Vagina (tissue), 2 donors: ENCODE data around the gene ZBTB49. TPM values are rescaled to one million over a fixed set of nuclear protein-coding genes. Genes with fewer than 3 reads are reported as not detected.

ENCODE experiments used
- DNase-seq, 2 donors: peaks; one replicate each; pipeline ENCODE4 v3.0.0-alpha.2; 2017; ENCODE audit errors: extremely low spot score in 2 of 2
- H3K27ac ChIP-seq: fragments of 200-600 bp; sonication (generic); one replicate; pipeline ENCODE4 v1.5.1; 2019
- H3K27me3 ChIP-seq: fragments of 200-600 bp; sonication (generic); one replicate; pipeline ENCODE4 v1.5.1; 2019
- H3K36me3 ChIP-seq, 2 donors: fragments of 200-600 bp; sonication (generic); one replicate each; pipeline ENCODE4 v1.5.1; 2017 to 2019
- H3K4me1 ChIP-seq: fragments of 200-600 bp; sonication (generic); one replicate; pipeline ENCODE4 v1.5.1; 2019
- H3K4me3 ChIP-seq, 2 donors: fragments of 200-600 bp; sonication (generic); 1 replicate in 1 of 2; 2 replicates in 1 of 2; pipeline ENCODE4 v1.5.1; 2016 to 2019
- H3K9me3 ChIP-seq: fragments of 200-600 bp; sonication (generic); one replicate; pipeline ENCODE4 v1.5.1; 2019
- CTCF ChIP-seq, 3 experiments: fragments of 450-650 bp in 2 of 3; fragments of 200-600 bp in 1 of 3; sonication (generic) in 1 of 3; IDR thresholded peaks; one replicate each; pipeline ENCODE4 v1.5.1; 2017 to 2019; ENCODE audit warnings: antibody characterized with exemption in 3 of 3, mild to moderate bottlenecking in 2 of 3, moderate library complexity in 2 of 3
- POLR2A ChIP-seq, 2 donors: fragments of 450-650 bp; IDR thresholded peaks; one replicate each; pipeline ENCODE4 v1.6.1; 2017; ENCODE audit warnings: antibody characterized with exemption in 2 of 2, mild to moderate bottlenecking in 2 of 2, moderate library complexity in 2 of 2
- POLR2AphosphoS5 ChIP-seq, 2 donors: sonication (generic); formaldehyde crosslinking; IDR thresholded peaks; one replicate each; pipeline ENCODE4 v1.9.0; 2017; ENCODE audit warnings: antibody characterized with exemption in 2 of 2, mild to moderate bottlenecking in 2 of 2, low read depth in 1 of 2; ENCODE audit not compliant: insufficient read depth in 1 of 2
- intact Hi-C: fragments of 100-400 bp; cut with DNase I; formaldehyde crosslinking; loops from one replicate; pipeline ENCODE4 v1.15.1; 2023
- total RNA-seq: library from RNA; depleted of rRNA; stranded (reverse); fragments of >200 nt; gene quantifications from one replicate; pipeline ENCODE4 v1.2.3, GENCODE V29; 2016

The ZBTB49 gene
- total RNA-seq, 1 donor from 2014 or later = 5.4 TPM

- no peak overlapping the region for H3K27ac ChIP-seq
- H3K4me3 ChIP-seq = no peak overlapping the region
- H3K36me3 ChIP-seq = peaks cover 0 to 30% of the 10 kb centered on the region in 2 donors
- TF ChIP-seq CTCF (IDR thresholded peaks at IDR 0.05) (no peak), POLR2A (IDR thresholded peaks at IDR 0.05) (no peak), POLR2AphosphoS5 (IDR thresholded peaks at IDR 0.05; ENCODE audit: insufficient read depth in 1 of 2, low read depth in 1 of 2) (no peak)
- intact Hi-C loops = no loop called here
- no peaks in the 10 kb centered on the region for H3K4me1 ChIP-seq
- H3K27me3 ChIP-seq = no peaks in the 10 kb centered on the region
- no peak for DNase-seq
- H3K9me3 ChIP-seq = no peaks in the 10 kb centered on the region
These were observed 16.9 kb downstream of the ZBTB49 start for GRCh38 chr4:4306920-4307319.

DNA sequence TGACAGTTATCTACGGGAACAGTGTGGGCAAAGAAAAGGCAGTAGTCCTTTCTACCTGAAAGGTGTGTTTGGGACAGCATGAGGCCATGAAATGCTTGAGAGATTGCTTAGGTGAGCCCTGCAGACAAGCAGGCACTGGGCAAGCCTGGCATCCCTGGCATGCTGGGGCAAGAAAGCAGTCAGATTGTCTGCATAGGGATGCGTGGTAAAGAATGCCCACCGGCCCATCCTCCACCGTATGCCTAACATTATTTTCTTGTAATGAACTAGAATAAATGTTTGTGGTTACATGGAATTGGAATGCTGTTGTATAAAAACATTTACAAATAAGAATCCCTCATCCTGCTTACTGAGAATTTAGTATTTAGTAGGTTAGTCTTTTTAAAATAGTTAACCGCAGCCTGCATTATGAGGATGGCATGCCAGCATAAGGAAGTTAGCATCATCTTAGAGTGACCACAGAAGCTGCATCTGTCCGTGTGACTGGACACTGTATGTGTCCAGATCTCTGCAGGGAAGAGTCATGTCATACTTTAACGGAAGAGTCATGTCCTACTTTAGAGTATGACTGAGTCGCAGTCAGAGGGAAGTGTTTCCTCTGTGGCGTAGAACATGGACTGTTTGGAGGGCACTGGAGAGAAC lies 18.9 kb downstream of the ZBTB49 start:
- intact Hi-C loops = no loop called here
- no peak overlapping the region for H3K27ac ChIP-seq
- TF ChIP-seq CTCF (IDR thresholded peaks at IDR 0.05) = no peak
- TF ChIP-seq POLR2AphosphoS5 (IDR thresholded peaks at IDR 0.05; ENCODE audit: insufficient read depth in 1 of 2, low read depth in 1 of 2) = no peak
- no peak for TF ChIP-seq POLR2A (IDR thresholded peaks at IDR 0.05)
- DNase-seq = no peak
- H3K36me3 ChIP-seq = peaks cover 0 to 25% of the 10 kb centered on the region in 2 donors
- H3K4me3 ChIP-seq = no peak overlapping the region
- H3K4me1 ChIP-seq = no peaks in the 10 kb centered on the region
- H3K27me3 ChIP-seq = no peaks in the 10 kb centered on the region
- H3K9me3 ChIP-seq = no peaks in the 10 kb centered on the region

- TF ChIP-seq POLR2A (IDR thresholded peaks at IDR 0.05) (no peak), POLR2AphosphoS5 (IDR thresholded peaks at IDR 0.05; ENCODE audit: insufficient read depth in 1 of 2, low read depth in 1 of 2) (no peak)
- H3K9me3 ChIP-seq = no peaks in the 10 kb centered on the region
- H3K4me3 ChIP-seq = no peak overlapping the region
- no peaks in the 10 kb centered on the region for H3K4me1 ChIP-seq
- intact Hi-C loops = no loop called here
- peaks cover 0 to 28% of the 10 kb centered on the region in 2 donors for H3K36me3 ChIP-seq
- no peak for DNase-seq
- H3K27ac ChIP-seq = no peak overlapping the region
- no peaks in the 10 kb centered on the region for H3K27me3 ChIP-seq
These were observed 21.1 kb downstream of the ZBTB49 start for GRCh38 chr4:4311193-4311592.

DNA sequence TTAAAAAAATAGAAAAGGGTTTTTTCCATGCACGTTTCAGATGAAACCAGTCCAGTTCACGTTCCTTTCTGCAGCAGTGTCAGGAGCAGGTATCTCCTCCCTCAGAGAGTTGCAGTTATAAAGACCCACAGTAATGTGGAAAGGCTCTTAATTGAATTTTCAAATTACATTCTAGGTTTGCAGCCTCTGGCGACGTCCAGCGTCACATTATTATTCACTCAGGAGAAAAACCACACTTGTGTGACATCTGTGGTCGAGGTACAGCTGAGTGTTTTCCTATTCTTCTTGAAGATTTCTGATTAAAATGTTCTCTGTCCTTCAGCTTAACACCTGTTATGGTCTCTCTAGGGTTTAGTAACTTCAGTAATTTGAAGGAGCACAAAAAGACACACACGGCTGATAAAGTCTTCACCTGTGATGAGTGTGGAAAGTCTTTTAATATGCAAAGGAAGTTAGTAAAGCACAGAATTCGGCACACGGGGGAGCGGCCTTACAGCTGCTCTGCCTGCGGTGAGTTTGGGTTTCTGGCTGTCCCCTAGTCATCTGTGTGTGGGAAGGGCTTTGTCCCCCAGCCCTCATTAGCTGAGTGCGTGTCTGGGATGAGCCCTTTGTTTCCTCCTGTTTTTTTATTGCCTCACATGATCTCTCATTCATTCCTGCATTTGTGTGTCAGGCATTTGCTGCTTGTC lies 25.6 kb downstream of the ZBTB49 start:
- H3K27me3 ChIP-seq = no peaks in the 10 kb centered on the region
- no peaks in the 10 kb centered on the region for H3K9me3 ChIP-seq
- no peak for DNase-seq
- TF ChIP-seq POLR2A (IDR thresholded peaks at IDR 0.05) (no peak), POLR2AphosphoS5 (IDR thresholded peaks at IDR 0.05; ENCODE audit: insufficient read depth in 1 of 2, low read depth in 1 of 2) (no peak), CTCF (IDR thresholded peaks at IDR 0.05) (no peak)
- peaks cover 0 to 40% of the 10 kb centered on the region in 2 donors for H3K36me3 ChIP-seq
- intact Hi-C loops = no loop called here
- no peak overlapping the region for H3K27ac ChIP-seq
- no peaks in the 10 kb centered on the region for H3K4me1 ChIP-seq
- no peak overlapping the region for H3K4me3 ChIP-seq

DNA sequence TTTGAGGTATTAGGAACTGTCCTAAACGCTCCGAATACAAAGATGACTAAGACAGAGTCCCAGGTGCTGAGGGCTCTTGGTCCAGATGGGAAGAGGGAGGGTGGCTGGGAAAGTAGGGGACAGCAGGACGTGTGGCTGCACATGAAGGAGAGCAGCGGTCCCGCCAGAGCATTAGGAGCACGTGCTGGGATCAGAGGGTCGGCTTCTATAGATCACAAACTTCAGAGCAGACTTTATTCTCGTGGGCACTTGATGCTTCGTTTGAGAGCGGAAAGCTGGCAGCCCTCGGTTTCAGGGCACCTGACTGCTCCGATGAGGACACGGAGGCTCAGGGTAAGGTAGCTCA lies 26.1 kb downstream of the ZBTB49 start:
- Histone ChIP-seq H3K4me1 (no peaks in the 10 kb centered on the region), H3K36me3 (peaks cover 0 to 45% of the 10 kb centered on the region in 2 donors), H3K27ac (no peak overlapping the region), H3K9me3 (no peaks in the 10 kb centered on the region), H3K4me3 (no peak overlapping the region), H3K27me3 (no peaks in the 10 kb centered on the region)
- no peak for DNase-seq
- TF ChIP-seq POLR2AphosphoS5 (IDR thresholded peaks at IDR 0.05; ENCODE audit: insufficient read depth in 1 of 2, low read depth in 1 of 2) (no peak), POLR2A (IDR thresholded peaks at IDR 0.05) (no peak), CTCF (IDR thresholded peaks at IDR 0.05) (no peak)
- intact Hi-C loops = no loop called here
